ENCODE results near the gene CDC42EP1. TPM values are rescaled to one million over a fixed set of nuclear protein-coding genes. Genes with fewer than 3 reads are reported as not detected.

The CDC42EP1 gene
- total RNA-seq, 1 experiment from 2014 or later: 43.9 TPM

GRCh38 chr22:37551981-37552380 lies 8.3 kb upstream of the CDC42EP1 start:
- Histone ChIP-seq H3F3A (ENCODE audit: low read length, unreplicated experiment) (no peaks in the 10 kb centered on the region), H3K9ac (ENCODE audit: low read length) (no peak overlapping the region), H3K4me2 (ENCODE audit: low read length) (no peak overlapping the region), H2AFZ (ENCODE audit: low read length) (no peak overlapping the region), H3K9me2 (replicated peaks; ENCODE audit: low read length) (no peaks in the 10 kb centered on the region), H3K9me3 (ENCODE audit: low read length) (no peaks in the 10 kb centered on the region), H3K79me2 (ENCODE audit: low read length) (no peaks in the 10 kb centered on the region), H4K20me1 (ENCODE audit: low read length) (no peaks in the 10 kb centered on the region), H3K36me3 (ENCODE audit: low read depth, low read length) (no peaks in the 10 kb centered on the region), H3K4me1 (ENCODE audit: insufficient read depth, low read length) (no peaks in the 10 kb centered on the region; the same call in 1 of the 2 replicates), H3K27ac (ENCODE audit: low read length) (no peak overlapping the region), H3K27me3 (ENCODE audit: low read length) (no peaks in the 10 kb centered on the region), H3K4me3 (ENCODE audit: low read length) (no peak overlapping the region)
- ATAC-seq (no peak), DNase-seq (no peak)
- no TSS peak for BruUV-seq (replicated peaks)
- ChIA-PET CTCF (no interaction called here), POLR2A (ENCODE audit: unreplicated experiment) (no interaction called here)
- intact Hi-C loops (cut with micrococcal nuclease): no loop called here
- TF ChIP-seq EZH2phosphoT487 (IDR thresholded peaks at IDR 0.05; ENCODE audit: borderline replicate concordance, low read length): no peak
- no peak for TF ChIP-seq EZH2 (IDR thresholded peaks at IDR 0.05; ENCODE audit: low read length, unreplicated experiment)
- no peak for TF ChIP-seq CTCF (conservative IDR thresholded peaks at IDR 0.05; ENCODE audit: low read depth, low read length)

- Histone ChIP-seq H3K27ac (ENCODE audit: low read length) (no peak overlapping the region), H3K9ac (ENCODE audit: low read length) (no peak overlapping the region), H4K20me1 (ENCODE audit: low read length) (no peaks in the 10 kb centered on the region), H3K9me3 (ENCODE audit: low read length) (no peaks in the 10 kb centered on the region), H3K79me2 (ENCODE audit: low read length) (no peaks in the 10 kb centered on the region), H3K4me3 (ENCODE audit: low read length) (no peak overlapping the region), H3K4me1 (ENCODE audit: insufficient read depth, low read length) (no peaks in the 10 kb centered on the region; the same call in 1 of the 2 replicates), H3F3A (ENCODE audit: low read length, unreplicated experiment) (no peaks in the 10 kb centered on the region), H2AFZ (ENCODE audit: low read length) (no peak overlapping the region), H3K27me3 (ENCODE audit: low read length) (no peaks in the 10 kb centered on the region), H3K36me3 (ENCODE audit: low read depth, low read length) (no peaks in the 10 kb centered on the region), H3K4me2 (ENCODE audit: low read length) (no peak overlapping the region), H3K9me2 (replicated peaks; ENCODE audit: low read length) (no peaks in the 10 kb centered on the region)
- BruUV-seq (replicated peaks): no TSS peak
- POLR2A ChIA-PET (ENCODE audit: unreplicated experiment): no interaction called here
- intact Hi-C loops (cut with micrococcal nuclease): no loop called here
- CTCF ChIA-PET: interaction anchor here (0.9 kb wide), 1 partner anchor 40 kb away, joined by 4 read pairs; no protein-coding TSS in a partner anchor
- DNase-seq (no peak), ATAC-seq (peak; percentile 53)
- TF ChIP-seq CTCF (conservative IDR thresholded peaks at IDR 0.05; ENCODE audit: low read depth, low read length): no peak
- TF ChIP-seq EZH2 (IDR thresholded peaks at IDR 0.05; ENCODE audit: low read length, unreplicated experiment): no peak
- no peak for TF ChIP-seq EZH2phosphoT487 (IDR thresholded peaks at IDR 0.05; ENCODE audit: borderline replicate concordance, low read length)
Observed at GRCh38 chr22:37552524-37553163, 7.6 kb upstream of the CDC42EP1 start.

GRCh38 chr22:37553725-37554124 lies 6.6 kb upstream of the CDC42EP1 start:
- no peaks in the 10 kb centered on the region for H3K9me2 ChIP-seq (replicated peaks; ENCODE audit: low read length)
- no peak overlapping the region for H3K4me3 ChIP-seq (ENCODE audit: low read length)
- DNase-seq: no peak
- no peaks in the 10 kb centered on the region for H3K36me3 ChIP-seq (ENCODE audit: low read depth, low read length)
- no peaks in the 10 kb centered on the region for H3F3A ChIP-seq (ENCODE audit: low read length, unreplicated experiment)
- no peaks in the 10 kb centered on the region for H3K27me3 ChIP-seq (ENCODE audit: low read length)
- no peak overlapping the region for H2AFZ ChIP-seq (ENCODE audit: low read length)
- ChIA-PET POLR2A (ENCODE audit: unreplicated experiment) (no interaction called here), CTCF (no interaction called here)
- no peaks in the 10 kb centered on the region for H3K9me3 ChIP-seq (ENCODE audit: low read length)
- no peaks in the 10 kb centered on the region; the same call in 1 of the 2 replicates for H3K4me1 ChIP-seq (ENCODE audit: insufficient read depth, low read length)
- H4K20me1 ChIP-seq (ENCODE audit: low read length): no peaks in the 10 kb centered on the region
- no peak for ATAC-seq
- H3K27ac ChIP-seq (ENCODE audit: low read length): no peak overlapping the region
- H3K4me2 ChIP-seq (ENCODE audit: low read length): no peak overlapping the region
- no TSS peak for BruUV-seq (replicated peaks)
- intact Hi-C loops (cut with micrococcal nuclease): no loop called here
- no peak overlapping the region for H3K9ac ChIP-seq (ENCODE audit: low read length)
- no peaks in the 10 kb centered on the region for H3K79me2 ChIP-seq (ENCODE audit: low read length)
- no peak for TF ChIP-seq EZH2 (IDR thresholded peaks at IDR 0.05; ENCODE audit: low read length, unreplicated experiment)
- TF ChIP-seq CTCF (conservative IDR thresholded peaks at IDR 0.05; ENCODE audit: low read depth, low read length): no peak
- no peak for TF ChIP-seq EZH2phosphoT487 (IDR thresholded peaks at IDR 0.05; ENCODE audit: borderline replicate concordance, low read length)
